RPMI7951 (cell line): ENCODE results near the gene DZANK1. TPM values are rescaled to one million over a fixed set of nuclear protein-coding genes. Genes with fewer than 3 reads are reported as not detected.
"Not testable (repeated sequence)": the region's sequence is repeated elsewhere in the genome, so short reads cannot be mapped to it uniquely, and the experiment has no call there.

Source experiments
- DNase-seq: peaks from one replicate; pipeline ENCODE4 v3.0.0-alpha.2; 2012; ENCODE audit warnings: low read depth
- total RNA-seq: library from RNA; depleted of rRNA; stranded (reverse); fragments of >200 nt; shearing (Covaris generic); gene quantifications from 2 replicates; pipeline ENCODE4 v1.2.3, GENCODE V29; 2014; rRNA removed

Gene DZANK1
- total RNA-seq, 1 experiment from 2014 or later = 3.2 TPM

- no peak for DNase-seq
These were observed 85.8 kb downstream of the DZANK1 start for GRCh38 chr20:18380908-18381529.

- no peak for DNase-seq
These were observed 88.8 kb downstream of the DZANK1 start for GRCh38 chr20:18377896-18378481.

- not testable (repeated sequence) for DNase-seq
These were observed 91.3 kb downstream of the DZANK1 start for GRCh38 chr20:18375551-18375950.

- no peak for DNase-seq
These were observed 94.5 kb downstream of the DZANK1 start for GRCh38 chr20:18372296-18372695.

- no peak for DNase-seq
These were observed 102.1 kb downstream of the DZANK1 start for GRCh38 chr20:18364768-18365167.

- DNase-seq = no peak
These were observed 103.1 kb downstream of the DZANK1 start for GRCh38 chr20:18363708-18364107.

- no peak for DNase-seq
These were observed 103.9 kb downstream of the DZANK1 start for GRCh38 chr20:18362916-18363315.

GRCh38 chr20:18361678-18362077 is 105.2 kb downstream of the DZANK1 start:
- DNase-seq = no peak

GRCh38 chr20:18360635-18361034 is 106.2 kb downstream of the DZANK1 start:
- DNase-seq = no peak

- DNase-seq = no peak
These were observed 107.0 kb downstream of the DZANK1 start for GRCh38 chr20:18359854-18360253.

GRCh38 chr20:18349749-18350148 is 117.1 kb downstream of the DZANK1 start:
- DNase-seq = not testable (repeated sequence)

Other genes with a start within 250 kb of the DZANK1 start
- 25.9 and 29.7 TPM in 2 replicates for gene ZNF133, start 178.5 kb downstream of the DZANK1 start, total RNA-seq
- gene POLR3F, start 360 bp upstream of the DZANK1 start, total RNA-seq = 28.7 and 29.7 TPM in 2 replicates
- gene RBBP9, start 30.2 kb upstream of the DZANK1 start, total RNA-seq = 42.5 and 50.4 TPM in 2 replicates
- 100 and 108 TPM in 2 replicates for gene SEC23B, start 40.9 kb upstream of the DZANK1 start, total RNA-seq
- gene SMIM26, start 100.4 kb upstream of the DZANK1 start, total RNA-seq = 234 and 299 TPM in 2 replicates
- gene DTD1, start 121.0 kb upstream of the DZANK1 start, total RNA-seq = 109 and 127 TPM in 2 replicates